ENCODE data around the gene PDE3B.
"Not testable (repeated sequence)": the region's sequence is repeated elsewhere in the genome, so short reads cannot be mapped to it uniquely, and the experiment has no call there.

PDE3B gene

GRCh38 chr11:14677146-14677545 lies 33.5 kb downstream of the PDE3B start:
- DNase-seq (ENCODE audit: low read depth): no peak

GRCh38 chr11:14678350-14678749 lies 34.7 kb downstream of the PDE3B start:
- DNase-seq (ENCODE audit: low read depth): no peak

- DNase-seq (ENCODE audit: low read depth): no peak
These were observed 36.1 kb downstream of the PDE3B start for GRCh38 chr11:14679662-14680061.

- DNase-seq (ENCODE audit: low read depth): not testable (repeated sequence)
These were observed 40.8 kb downstream of the PDE3B start for GRCh38 chr11:14684234-14684915.

- DNase-seq (ENCODE audit: low read depth): no peak
These were observed 43.9 kb downstream of the PDE3B start for GRCh38 chr11:14687456-14687855.

- DNase-seq (ENCODE audit: low read depth): no peak
These were observed 44.5 kb downstream of the PDE3B start for GRCh38 chr11:14687943-14688627.

GRCh38 chr11:14695656-14696055 lies 52.1 kb downstream of the PDE3B start:
- DNase-seq (ENCODE audit: low read depth): not testable (repeated sequence)

GRCh38 chr11:14698771-14699170 lies 55.2 kb downstream of the PDE3B start:
- no peak for DNase-seq (ENCODE audit: low read depth)

GRCh38 chr11:14700593-14700992 lies 57.0 kb downstream of the PDE3B start:
- DNase-seq (ENCODE audit: low read depth): no peak

GRCh38 chr11:14702760-14703159 lies 59.2 kb downstream of the PDE3B start:
- no peak for DNase-seq (ENCODE audit: low read depth)

GRCh38 chr11:14703731-14704130 lies 60.1 kb downstream of the PDE3B start:
- no peak for DNase-seq (ENCODE audit: low read depth)

GRCh38 chr11:14705067-14705466 lies 61.5 kb downstream of the PDE3B start:
- DNase-seq (ENCODE audit: low read depth): no peak

- DNase-seq (ENCODE audit: low read depth): no peak
These were observed 70.1 kb downstream of the PDE3B start for GRCh38 chr11:14713496-14714244.

GRCh38 chr11:14715669-14716068 lies 72.1 kb downstream of the PDE3B start:
- DNase-seq (ENCODE audit: low read depth): not testable (repeated sequence)

GRCh38 chr11:14722496-14722895 lies 78.9 kb downstream of the PDE3B start:
- DNase-seq (ENCODE audit: low read depth): no peak

GRCh38 chr11:14725150-14725549 lies 81.5 kb downstream of the PDE3B start:
- no peak for DNase-seq (ENCODE audit: low read depth)

GRCh38 chr11:14727215-14727614 lies 83.6 kb downstream of the PDE3B start:
- no peak for DNase-seq (ENCODE audit: low read depth)

- DNase-seq (ENCODE audit: low read depth): no peak
These were observed 84.1 kb downstream of the PDE3B start for GRCh38 chr11:14727746-14728145.

- not testable (repeated sequence) for DNase-seq (ENCODE audit: low read depth)
These were observed 96.9 kb downstream of the PDE3B start for GRCh38 chr11:14740539-14740938.

- DNase-seq (ENCODE audit: low read depth): no peak
These were observed 97.6 kb downstream of the PDE3B start for GRCh38 chr11:14741195-14741594.

- DNase-seq (ENCODE audit: low read depth): no peak
These were observed 99.4 kb downstream of the PDE3B start for GRCh38 chr11:14742849-14743559.

GRCh38 chr11:14743667-14744066 lies 100.1 kb downstream of the PDE3B start:
- not testable (repeated sequence) for DNase-seq (ENCODE audit: low read depth)

All from activated T-cell treated with anti-CD3 and anti-CD28 coated beads for 1 hour (primary cell).